GM23338 (cell line): Measurements from ENCODE around the gene STRN4.
"Not testable (repeated sequence)": the region's sequence is repeated elsewhere in the genome, so short reads cannot be mapped to it uniquely, and the experiment has no call there.

Experiments used
- CREB1 ChIP-seq: fragments of 250-450 bp; sonication (Bioruptor Pico); IDR thresholded peaks from 2 replicates; pipeline ENCODE4 v1.5.0; 2020; ENCODE audit warnings: low read depth, mild to moderate bottlenecking, moderate library complexity
- EZH2 ChIP-seq: fragments of 200-600 bp; sonication (generic); IDR thresholded peaks from one replicate; pipeline ENCODE4 v1.8.0; 2017; ENCODE audit warnings: antibody characterized with exemption, mild to moderate bottlenecking, low read depth; ENCODE audit not compliant: unreplicated experiment
- EZH2phosphoT487 ChIP-seq: fragments of 200-600 bp; sonication (generic); IDR thresholded peaks from one replicate; pipeline ENCODE4 v1.8.1; 2018; ENCODE audit warnings: antibody characterized with exemption; ENCODE audit not compliant: unreplicated experiment
- JUNB ChIP-seq: IDR thresholded peaks from one replicate; pipeline ENCODE4 v1.6.1; 2016; ENCODE audit warnings: antibody characterized with exemption; ENCODE audit not compliant: unreplicated experiment
- NANOG ChIP-seq: IDR thresholded peaks from 2 replicates; pipeline ENCODE4 v1.6.1; 2016; ENCODE audit warnings: antibody characterized with exemption, borderline replicate concordance
- POLR2AphosphoS5 ChIP-seq: IDR thresholded peaks from 2 replicates; pipeline ENCODE4 v1.6.1; 2016; ENCODE audit warnings: antibody characterized with exemption, low read depth
- STAT1 ChIP-seq: IDR thresholded peaks from one replicate; pipeline ENCODE4 v1.6.1; 2016; ENCODE audit warnings: antibody characterized with exemption; ENCODE audit not compliant: unreplicated experiment
- ZNF114 ChIP-seq: fragments of 250-450 bp; sonication (Bioruptor Pico); IDR thresholded peaks from 2 replicates; pipeline ENCODE4 v1.5.0; 2020; ENCODE audit warnings: mild to moderate bottlenecking, moderate library complexity
- ZNF331 ChIP-seq: fragments of 250-450 bp; sonication (Bioruptor Pico); IDR thresholded peaks from 2 replicates; pipeline ENCODE4 v1.5.0; 2020; ENCODE audit warnings: low read depth, mild to moderate bottlenecking, moderate library complexity
- TF ChIP-seq, protein P1 (sequence below), 2 experiments: fragments of 200-600 bp in 1 of 2; sonication (generic) in 1 of 2; conservative IDR thresholded peaks; 2 replicates each; pipeline versions ENCODE4 v1.5.1 to v1.6.1; 2016 to 2017; ENCODE audit warnings: antibody characterized with exemption in 2 of 2, low read depth in 2 of 2, mild to moderate bottlenecking in 2 of 2, moderate library complexity in 1 of 2
- TF ChIP-seq, protein P2 (sequence below): IDR thresholded peaks from one replicate; pipeline ENCODE4 v1.6.1; 2018; ENCODE audit warnings: antibody characterized with exemption; ENCODE audit not compliant: unreplicated experiment
- TF ChIP-seq, protein P3 (sequence below): IDR thresholded peaks from 2 replicates; pipeline ENCODE4 v1.6.1; 2016; ENCODE audit warnings: antibody characterized with exemption
- TF ChIP-seq, protein P4 (sequence below): fragments of 250-450 bp; sonication (Bioruptor Pico); IDR thresholded peaks from 2 replicates; pipeline ENCODE4 v1.5.0; 2020; ENCODE audit warnings: mild to moderate bottlenecking, moderate library complexity

DNA sequence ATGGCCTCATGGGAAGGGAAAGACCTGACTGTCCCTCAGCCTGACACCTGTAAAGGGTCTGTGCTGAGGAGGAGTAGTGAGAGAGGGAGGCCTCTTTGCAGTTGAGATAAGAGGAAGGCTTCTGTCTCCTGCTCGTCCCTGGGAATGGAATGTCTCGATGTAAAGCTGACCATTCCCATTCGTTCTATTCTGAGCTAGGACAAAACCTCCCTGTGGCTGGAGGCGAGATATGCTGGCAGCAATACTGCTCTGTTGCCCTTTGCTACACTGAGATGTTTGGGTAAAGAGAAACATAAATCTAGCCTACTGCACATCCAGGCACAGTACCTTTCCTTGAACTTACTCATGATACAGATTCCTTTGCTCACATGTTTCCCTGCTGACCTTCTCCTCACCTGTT lies 22.5 kb upstream of the STRN4 start:
- TF ChIP-seq, protein P1, sequence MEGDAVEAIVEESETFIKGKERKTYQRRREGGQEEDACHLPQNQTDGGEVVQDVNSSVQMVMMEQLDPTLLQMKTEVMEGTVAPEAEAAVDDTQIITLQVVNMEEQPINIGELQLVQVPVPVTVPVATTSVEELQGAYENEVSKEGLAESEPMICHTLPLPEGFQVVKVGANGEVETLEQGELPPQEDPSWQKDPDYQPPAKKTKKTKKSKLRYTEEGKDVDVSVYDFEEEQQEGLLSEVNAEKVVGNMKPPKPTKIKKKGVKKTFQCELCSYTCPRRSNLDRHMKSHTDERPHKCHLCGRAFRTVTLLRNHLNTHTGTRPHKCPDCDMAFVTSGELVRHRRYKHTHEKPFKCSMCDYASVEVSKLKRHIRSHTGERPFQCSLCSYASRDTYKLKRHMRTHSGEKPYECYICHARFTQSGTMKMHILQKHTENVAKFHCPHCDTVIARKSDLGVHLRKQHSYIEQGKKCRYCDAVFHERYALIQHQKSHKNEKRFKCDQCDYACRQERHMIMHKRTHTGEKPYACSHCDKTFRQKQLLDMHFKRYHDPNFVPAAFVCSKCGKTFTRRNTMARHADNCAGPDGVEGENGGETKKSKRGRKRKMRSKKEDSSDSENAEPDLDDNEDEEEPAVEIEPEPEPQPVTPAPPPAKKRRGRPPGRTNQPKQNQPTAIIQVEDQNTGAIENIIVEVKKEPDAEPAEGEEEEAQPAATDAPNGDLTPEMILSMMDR (conservative IDR thresholded peaks at IDR 0.05; ENCODE audit: low read depth in 2 of 2) = not testable (repeated sequence)
- TF ChIP-seq, protein P2, sequence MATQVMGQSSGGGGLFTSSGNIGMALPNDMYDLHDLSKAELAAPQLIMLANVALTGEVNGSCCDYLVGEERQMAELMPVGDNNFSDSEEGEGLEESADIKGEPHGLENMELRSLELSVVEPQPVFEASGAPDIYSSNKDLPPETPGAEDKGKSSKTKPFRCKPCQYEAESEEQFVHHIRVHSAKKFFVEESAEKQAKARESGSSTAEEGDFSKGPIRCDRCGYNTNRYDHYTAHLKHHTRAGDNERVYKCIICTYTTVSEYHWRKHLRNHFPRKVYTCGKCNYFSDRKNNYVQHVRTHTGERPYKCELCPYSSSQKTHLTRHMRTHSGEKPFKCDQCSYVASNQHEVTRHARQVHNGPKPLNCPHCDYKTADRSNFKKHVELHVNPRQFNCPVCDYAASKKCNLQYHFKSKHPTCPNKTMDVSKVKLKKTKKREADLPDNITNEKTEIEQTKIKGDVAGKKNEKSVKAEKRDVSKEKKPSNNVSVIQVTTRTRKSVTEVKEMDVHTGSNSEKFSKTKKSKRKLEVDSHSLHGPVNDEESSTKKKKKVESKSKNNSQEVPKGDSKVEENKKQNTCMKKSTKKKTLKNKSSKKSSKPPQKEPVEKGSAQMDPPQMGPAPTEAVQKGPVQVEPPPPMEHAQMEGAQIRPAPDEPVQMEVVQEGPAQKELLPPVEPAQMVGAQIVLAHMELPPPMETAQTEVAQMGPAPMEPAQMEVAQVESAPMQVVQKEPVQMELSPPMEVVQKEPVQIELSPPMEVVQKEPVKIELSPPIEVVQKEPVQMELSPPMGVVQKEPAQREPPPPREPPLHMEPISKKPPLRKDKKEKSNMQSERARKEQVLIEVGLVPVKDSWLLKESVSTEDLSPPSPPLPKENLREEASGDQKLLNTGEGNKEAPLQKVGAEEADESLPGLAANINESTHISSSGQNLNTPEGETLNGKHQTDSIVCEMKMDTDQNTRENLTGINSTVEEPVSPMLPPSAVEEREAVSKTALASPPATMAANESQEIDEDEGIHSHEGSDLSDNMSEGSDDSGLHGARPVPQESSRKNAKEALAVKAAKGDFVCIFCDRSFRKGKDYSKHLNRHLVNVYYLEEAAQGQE = not testable (repeated sequence)
- TF ChIP-seq POLR2AphosphoS5; EZH2phosphoT487; EZH2; ZNF114 (CRISPR knock-in tag); STAT1; NANOG; CREB1 (CRISPR knock-in tag); ZNF331; JUNB: not testable (repeated sequence)
- TF ChIP-seq, protein P3, sequence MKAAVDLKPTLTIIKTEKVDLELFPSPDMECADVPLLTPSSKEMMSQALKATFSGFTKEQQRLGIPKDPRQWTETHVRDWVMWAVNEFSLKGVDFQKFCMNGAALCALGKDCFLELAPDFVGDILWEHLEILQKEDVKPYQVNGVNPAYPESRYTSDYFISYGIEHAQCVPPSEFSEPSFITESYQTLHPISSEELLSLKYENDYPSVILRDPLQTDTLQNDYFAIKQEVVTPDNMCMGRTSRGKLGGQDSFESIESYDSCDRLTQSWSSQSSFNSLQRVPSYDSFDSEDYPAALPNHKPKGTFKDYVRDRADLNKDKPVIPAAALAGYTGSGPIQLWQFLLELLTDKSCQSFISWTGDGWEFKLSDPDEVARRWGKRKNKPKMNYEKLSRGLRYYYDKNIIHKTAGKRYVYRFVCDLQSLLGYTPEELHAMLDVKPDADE = not testable (repeated sequence)
- TF ChIP-seq, protein P4, sequence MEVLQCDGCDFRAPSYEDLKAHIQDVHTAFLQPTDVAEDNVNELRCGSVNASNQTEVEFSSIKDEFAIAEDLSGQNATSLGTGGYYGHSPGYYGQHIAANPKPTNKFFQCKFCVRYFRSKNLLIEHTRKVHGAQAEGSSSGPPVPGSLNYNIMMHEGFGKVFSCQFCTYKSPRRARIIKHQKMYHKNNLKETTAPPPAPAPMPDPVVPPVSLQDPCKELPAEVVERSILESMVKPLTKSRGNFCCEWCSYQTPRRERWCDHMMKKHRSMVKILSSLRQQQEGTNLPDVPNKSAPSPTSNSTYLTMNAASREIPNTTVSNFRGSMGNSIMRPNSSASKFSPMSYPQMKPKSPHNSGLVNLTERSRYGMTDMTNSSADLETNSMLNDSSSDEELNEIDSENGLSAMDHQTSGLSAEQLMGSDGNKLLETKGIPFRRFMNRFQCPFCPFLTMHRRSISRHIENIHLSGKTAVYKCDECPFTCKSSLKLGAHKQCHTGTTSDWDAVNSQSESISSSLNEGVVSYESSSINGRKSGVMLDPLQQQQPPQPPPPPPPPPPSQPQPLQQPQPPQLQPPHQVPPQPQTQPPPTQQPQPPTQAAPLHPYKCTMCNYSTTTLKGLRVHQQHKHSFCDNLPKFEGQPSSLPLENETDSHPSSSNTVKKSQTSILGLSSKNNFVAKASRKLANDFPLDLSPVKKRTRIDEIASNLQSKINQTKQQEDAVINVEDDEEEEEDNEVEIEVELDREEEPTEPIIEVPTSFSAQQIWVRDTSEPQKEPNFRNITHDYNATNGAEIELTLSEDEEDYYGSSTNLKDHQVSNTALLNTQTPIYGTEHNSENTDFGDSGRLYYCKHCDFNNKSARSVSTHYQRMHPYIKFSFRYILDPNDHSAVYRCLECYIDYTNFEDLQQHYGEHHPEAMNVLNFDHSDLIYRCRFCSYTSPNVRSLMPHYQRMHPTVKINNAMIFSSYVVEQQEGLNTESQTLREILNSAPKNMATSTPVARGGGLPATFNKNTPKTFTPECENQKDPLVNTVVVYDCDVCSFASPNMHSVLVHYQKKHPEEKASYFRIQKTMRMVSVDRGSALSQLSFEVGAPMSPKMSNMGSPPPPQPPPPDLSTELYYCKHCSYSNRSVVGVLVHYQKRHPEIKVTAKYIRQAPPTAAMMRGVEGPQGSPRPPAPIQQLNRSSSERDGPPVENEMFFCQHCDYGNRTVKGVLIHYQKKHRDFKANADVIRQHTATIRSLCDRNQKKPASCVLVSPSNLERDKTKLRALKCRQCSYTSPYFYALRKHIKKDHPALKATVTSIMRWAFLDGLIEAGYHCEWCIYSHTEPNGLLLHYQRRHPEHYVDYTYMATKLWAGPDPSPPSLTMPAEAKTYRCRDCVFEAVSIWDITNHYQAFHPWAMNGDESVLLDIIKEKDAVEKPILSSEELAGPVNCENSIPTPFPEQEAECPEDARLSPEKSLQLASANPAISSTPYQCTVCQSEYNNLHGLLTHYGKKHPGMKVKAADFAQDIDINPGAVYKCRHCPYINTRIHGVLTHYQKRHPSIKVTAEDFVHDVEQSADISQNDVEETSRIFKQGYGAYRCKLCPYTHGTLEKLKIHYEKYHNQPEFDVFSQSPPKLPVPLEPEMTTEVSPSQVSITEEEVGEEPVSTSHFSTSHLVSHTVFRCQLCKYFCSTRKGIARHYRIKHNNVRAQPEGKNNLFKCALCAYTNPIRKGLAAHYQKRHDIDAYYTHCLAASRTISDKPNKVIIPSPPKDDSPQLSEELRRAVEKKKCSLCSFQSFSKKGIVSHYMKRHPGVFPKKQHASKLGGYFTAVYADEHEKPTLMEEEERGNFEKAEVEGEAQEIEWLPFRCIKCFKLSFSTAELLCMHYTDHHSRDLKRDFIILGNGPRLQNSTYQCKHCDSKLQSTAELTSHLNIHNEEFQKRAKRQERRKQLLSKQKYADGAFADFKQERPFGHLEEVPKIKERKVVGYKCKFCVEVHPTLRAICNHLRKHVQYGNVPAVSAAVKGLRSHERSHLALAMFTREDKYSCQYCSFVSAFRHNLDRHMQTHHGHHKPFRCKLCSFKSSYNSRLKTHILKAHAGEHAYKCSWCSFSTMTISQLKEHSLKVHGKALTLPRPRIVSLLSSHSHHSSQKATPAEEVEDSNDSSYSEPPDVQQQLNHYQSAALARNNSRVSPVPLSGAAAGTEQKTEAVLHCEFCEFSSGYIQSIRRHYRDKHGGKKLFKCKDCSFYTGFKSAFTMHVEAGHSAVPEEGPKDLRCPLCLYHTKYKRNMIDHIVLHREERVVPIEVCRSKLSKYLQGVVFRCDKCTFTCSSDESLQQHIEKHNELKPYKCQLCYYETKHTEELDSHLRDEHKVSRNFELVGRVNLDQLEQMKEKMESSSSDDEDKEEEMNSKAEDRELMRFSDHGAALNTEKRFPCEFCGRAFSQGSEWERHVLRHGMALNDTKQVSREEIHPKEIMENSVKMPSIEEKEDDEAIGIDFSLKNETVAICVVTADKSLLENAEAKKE (CRISPR knock-in tag) = not testable (repeated sequence)
